SH-SY5Y (cell line): Measurements from ENCODE around the gene TNFAIP3.

Experiments used
- GATA2 ChIP-seq: IDR thresholded peaks from 2 replicates; pipeline ENCODE4 v1.6.1; 2011; ENCODE audit warnings: mild to moderate bottlenecking, low read depth, low read length
- GATA3 ChIP-seq: IDR thresholded peaks from 2 replicates; pipeline ENCODE4 v1.6.1; 2011; ENCODE audit warnings: low read depth, mild to moderate bottlenecking, low read length, moderate library complexity

- TF ChIP-seq GATA2 (no peak), GATA3 (no peak)
These were observed 26.7 kb downstream of the TNFAIP3 start for GRCh38 chr6:137893726-137894125.
